ENCODE data around the gene PARP12.
A peak's percentile ranks its signal among the peaks of the same experiment; 100 is the strongest.

PARP12 gene

GRCh38 chr7:140059273-140060242 lies 3.2 kb downstream of the PARP12 start:
- DNase-seq, result peak; percentile 55 to 56

- DNase-seq, result no peak
Measured at GRCh38 chr7:140058517-140058916, 4.2 kb downstream of the PARP12 start.

- DNase-seq, result no peak
Measured at GRCh38 chr7:140057143-140057535, 5.6 kb downstream of the PARP12 start.

- no peak for DNase-seq
Measured at GRCh38 chr7:140056431-140057142, 6.2 kb downstream of the PARP12 start.

GRCh38 chr7:140055833-140056232 lies 6.9 kb downstream of the PARP12 start:
- no peak for DNase-seq

- no peak for DNase-seq
Measured at GRCh38 chr7:140054751-140055150, 8.0 kb downstream of the PARP12 start.

GRCh38 chr7:140053812-140054539 lies 8.8 kb downstream of the PARP12 start:
- DNase-seq, result no peak

- no peak for DNase-seq
Measured at GRCh38 chr7:140051820-140052219, 10.9 kb downstream of the PARP12 start.

- no peak for DNase-seq
Measured at GRCh38 chr7:140050100-140050499, 12.7 kb downstream of the PARP12 start.

- no peak for DNase-seq
Measured at GRCh38 chr7:140049339-140050024, 13.3 kb downstream of the PARP12 start.

- DNase-seq, result no peak
Measured at GRCh38 chr7:140048989-140049338, 13.8 kb downstream of the PARP12 start.

GRCh38 chr7:140048138-140048537 lies 14.6 kb downstream of the PARP12 start:
- no peak for DNase-seq

GRCh38 chr7:140047197-140047596 lies 15.6 kb downstream of the PARP12 start:
- no peak for DNase-seq

- no peak for DNase-seq
Measured at GRCh38 chr7:140045697-140046096, 17.1 kb downstream of the PARP12 start.

GRCh38 chr7:140044251-140044650 lies 18.5 kb downstream of the PARP12 start:
- DNase-seq, result no peak

GRCh38 chr7:140042386-140042670 lies 20.4 kb downstream of the PARP12 start:
- no peak for DNase-seq

- no peak for DNase-seq
Measured at GRCh38 chr7:140041659-140042385, 20.9 kb downstream of the PARP12 start.

GRCh38 chr7:140039896-140040295 lies 22.9 kb downstream of the PARP12 start:
- DNase-seq, result peak in 1 of 2 experiments; percentile 6

- DNase-seq, result peak in 1 of 2 experiments; percentile 10
Measured at GRCh38 chr7:140039066-140039465, 23.7 kb downstream of the PARP12 start.

- DNase-seq, result peak; percentile 27 to 36
Measured at GRCh38 chr7:140036224-140036962, 26.4 kb downstream of the PARP12 start.
